Activated T-helper 17 cell treated with anti-CD3 and anti-CD28 coated beads, Interleukin-2, amount 50 U/mL, for 72 hours (primary cell): Measurements from ENCODE around the gene MAIP1. TPM values are rescaled to one million over a fixed set of nuclear protein-coding genes. Genes with fewer than 3 reads are reported as not detected.
A peak's percentile ranks its signal among the peaks of the same experiment; 100 is the strongest.

ENCODE experiments used
- ATAC-seq: fragments of 150-1000 bp; cut with Tn5 transposase; replicated peaks from 2 replicates; pipeline ENCODE4 v1.10.0; 2021; ENCODE audit warnings: mild to moderate bottlenecking, moderate library complexity
- H3K27ac Mint-ChIP-seq: one replicate; pipeline ENCODE4 v1.8.0; 2022; ENCODE audit warnings: mixed read lengths
- H3K27me3 Mint-ChIP-seq: one replicate; pipeline ENCODE4 v1.8.0; 2022; ENCODE audit warnings: mixed read lengths
- H3K36me3 Mint-ChIP-seq: one replicate; pipeline ENCODE4 v1.8.0; 2022; ENCODE audit warnings: low read depth, mild to moderate bottlenecking, mixed read lengths
- H3K4me1 Mint-ChIP-seq: one replicate; pipeline ENCODE4 v1.8.0; 2022; ENCODE audit warnings: mixed read lengths
- H3K4me3 Mint-ChIP-seq: one replicate; pipeline ENCODE4 v1.8.0; 2022; ENCODE audit warnings: mild to moderate bottlenecking, mixed read lengths
- H3K9me3 Mint-ChIP-seq: one replicate; pipeline ENCODE4 v1.8.0; 2022; ENCODE audit warnings: mixed read lengths
- total RNA-seq, 2 donors: library from RNA; stranded (reverse); gene quantifications; one replicate each; pipeline ENCODE4 v1.2.3, GENCODE V29; 2022

The MAIP1 gene
- total RNA-seq, 2 donors from 2014 or later, result 22.8 to 35.3 TPM

DNA sequence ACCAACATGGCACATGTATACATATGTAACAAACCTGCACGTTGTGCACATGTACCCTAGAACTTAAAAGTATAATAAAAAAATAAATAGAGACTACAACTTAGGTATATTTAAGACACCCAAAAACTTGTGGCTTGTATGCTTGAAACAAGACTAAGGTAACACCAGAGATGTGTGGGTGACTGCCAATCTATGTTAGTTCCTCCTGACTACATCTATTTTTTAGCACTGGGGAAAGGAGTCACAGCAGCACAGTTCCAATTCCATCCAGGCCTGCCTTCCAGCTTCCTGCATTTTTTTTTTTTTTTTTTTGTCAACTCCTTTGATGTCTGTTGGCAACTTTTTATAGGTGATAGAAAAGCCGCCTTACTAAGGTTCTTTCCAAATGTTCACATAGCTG, 26.1 kb upstream of the MAIP1 start:
- Mint-ChIP-seq H3K4me3 (no peak overlapping the region), H3K36me3 (peaks cover 86% of the 10 kb centered on the region), H3K9me3 (no peaks in the 10 kb centered on the region), H3K27ac (no peak overlapping the region), H3K27me3 (no peaks in the 10 kb centered on the region), H3K4me1 (no peaks in the 10 kb centered on the region)
- no peak for ATAC-seq

- Mint-ChIP-seq H3K9me3 (no peaks in the 10 kb centered on the region), H3K4me1 (no peaks in the 10 kb centered on the region), H3K36me3 (peaks cover 77% of the 10 kb centered on the region), H3K27me3 (no peaks in the 10 kb centered on the region), H3K4me3 (no peak overlapping the region), H3K27ac (peak overlapping the region; percentile 35)
- no peak for ATAC-seq
These were observed 23.0 kb upstream of the MAIP1 start for GRCh38 chr2:199932312-199932855.

DNA sequence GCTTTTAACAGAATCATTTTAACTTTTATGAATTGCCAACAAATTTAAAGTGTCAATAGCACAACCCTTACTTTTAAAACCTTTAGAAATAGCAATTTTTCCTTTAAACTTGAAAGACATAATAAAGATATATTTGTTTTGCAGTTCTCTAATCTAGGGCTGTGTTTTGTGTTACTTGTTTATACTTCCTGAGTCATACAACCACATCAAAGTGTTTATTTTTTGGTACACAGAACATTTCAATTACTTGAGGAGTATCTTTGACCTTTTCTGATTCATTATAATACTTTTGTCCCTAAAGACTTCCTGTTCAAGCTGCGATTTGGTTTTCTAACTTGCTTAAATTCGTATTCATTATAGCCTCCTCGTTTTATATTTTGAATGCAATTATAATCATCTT, 21.9 kb upstream of the MAIP1 start:
- H3K36me3 Mint-ChIP-seq, result peaks cover 77% of the 10 kb centered on the region
- H3K9me3 Mint-ChIP-seq, result no peaks in the 10 kb centered on the region
- H3K4me3 Mint-ChIP-seq, result no peak overlapping the region
- ATAC-seq, result no peak
- H3K4me1 Mint-ChIP-seq, result no peaks in the 10 kb centered on the region
- H3K27ac Mint-ChIP-seq, result no peak overlapping the region
- H3K27me3 Mint-ChIP-seq, result no peaks in the 10 kb centered on the region

- Mint-ChIP-seq H3K4me3 (no peak overlapping the region), H3K36me3 (peaks cover 74% of the 10 kb centered on the region), H3K27ac (no peak overlapping the region), H3K27me3 (no peaks in the 10 kb centered on the region), H3K4me1 (peaks cover 5% of the 10 kb centered on the region), H3K9me3 (no peaks in the 10 kb centered on the region)
- no peak for ATAC-seq
These were observed 18.8 kb upstream of the MAIP1 start for GRCh38 chr2:199936554-199936953.

DNA sequence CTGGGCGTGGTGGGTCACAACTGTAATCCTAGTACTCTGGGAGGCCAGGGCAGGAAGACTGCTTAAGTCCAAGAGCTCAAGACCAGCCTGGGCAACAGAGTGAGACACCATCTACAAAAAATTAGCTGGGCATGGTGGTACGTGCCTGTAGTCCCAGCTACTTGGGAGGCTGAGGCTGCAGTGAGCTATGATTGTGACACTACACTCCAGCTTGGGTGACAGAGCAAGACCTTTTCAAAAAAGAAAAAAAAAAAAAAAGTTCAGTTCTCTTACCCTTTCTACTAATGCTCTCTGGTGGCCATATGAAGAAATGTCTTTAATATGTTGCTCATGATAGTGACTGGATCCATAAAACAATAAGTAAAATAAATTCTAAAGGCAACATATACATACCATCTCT, 15.0 kb upstream of the MAIP1 start:
- H3K36me3 Mint-ChIP-seq, result peaks cover 87% of the 10 kb centered on the region
- no peak overlapping the region for H3K4me3 Mint-ChIP-seq
- peak; percentile 28 for ATAC-seq
- H3K4me1 Mint-ChIP-seq, result peaks cover 14% of the 10 kb centered on the region
- H3K9me3 Mint-ChIP-seq, result no peaks in the 10 kb centered on the region
- H3K27me3 Mint-ChIP-seq, result no peaks in the 10 kb centered on the region
- H3K27ac Mint-ChIP-seq, result no peak overlapping the region

GRCh38 chr2:199943373-199943772, 12.0 kb upstream of the MAIP1 start:
- Mint-ChIP-seq H3K4me1 (peaks cover 19% of the 10 kb centered on the region), H3K27ac (peak overlapping the region; percentile 62), H3K27me3 (no peaks in the 10 kb centered on the region), H3K4me3 (no peak overlapping the region), H3K36me3 (peaks cover 93% of the 10 kb centered on the region), H3K9me3 (no peaks in the 10 kb centered on the region)
- ATAC-seq, result no peak

DNA sequence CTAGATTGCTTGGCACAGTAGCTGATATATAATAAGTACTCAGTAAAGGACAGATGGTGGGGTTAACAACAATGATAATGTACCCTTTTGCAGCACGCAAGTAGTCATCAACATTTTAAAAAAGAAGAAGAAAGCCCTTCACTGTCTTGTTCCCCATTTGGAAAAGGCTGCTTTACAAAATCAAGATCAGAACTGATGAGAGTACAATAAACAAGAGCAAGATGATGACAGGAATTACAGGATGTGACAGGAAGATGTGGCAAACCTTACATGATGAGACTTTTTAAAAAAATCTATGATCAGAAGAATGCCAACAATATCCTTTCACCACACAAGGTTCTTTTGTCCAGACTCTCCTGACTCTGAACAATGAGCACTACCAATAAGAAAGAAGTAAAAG, 9.2 kb upstream of the MAIP1 start:
- Mint-ChIP-seq H3K4me1 (peaks cover 14% of the 10 kb centered on the region), H3K9me3 (no peaks in the 10 kb centered on the region), H3K36me3 (peaks cover 91% of the 10 kb centered on the region), H3K27me3 (no peaks in the 10 kb centered on the region), H3K4me3 (no peak overlapping the region), H3K27ac (peak overlapping the region; percentile 59)
- ATAC-seq, result no peak

DNA sequence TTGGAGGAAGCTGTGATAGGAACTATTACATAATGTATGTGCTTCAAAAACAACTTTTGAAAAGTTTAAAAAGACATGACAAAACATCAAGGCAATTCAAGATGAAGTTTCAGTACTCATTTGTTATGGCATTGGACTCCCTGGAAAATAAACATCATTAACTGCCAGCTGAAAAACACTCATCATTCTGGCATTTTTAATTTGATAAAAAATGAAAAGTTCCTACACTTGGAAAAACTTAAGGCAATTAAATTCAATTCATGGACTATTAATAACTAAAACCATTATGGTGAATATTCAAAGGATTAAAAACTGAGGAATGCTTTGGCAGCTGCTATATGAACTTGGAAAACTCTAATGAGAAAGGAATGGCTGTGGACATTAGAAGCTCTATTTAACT, 8.5 kb upstream of the MAIP1 start:
- H3K4me3 Mint-ChIP-seq, result no peak overlapping the region
- H3K36me3 Mint-ChIP-seq, result peaks cover 89% of the 10 kb centered on the region
- no peaks in the 10 kb centered on the region for H3K9me3 Mint-ChIP-seq
- no peaks in the 10 kb centered on the region for H3K27me3 Mint-ChIP-seq
- ATAC-seq, result no peak
- H3K27ac Mint-ChIP-seq, result peak overlapping the region; percentile 59
- H3K4me1 Mint-ChIP-seq, result peaks cover 14% of the 10 kb centered on the region

DNA sequence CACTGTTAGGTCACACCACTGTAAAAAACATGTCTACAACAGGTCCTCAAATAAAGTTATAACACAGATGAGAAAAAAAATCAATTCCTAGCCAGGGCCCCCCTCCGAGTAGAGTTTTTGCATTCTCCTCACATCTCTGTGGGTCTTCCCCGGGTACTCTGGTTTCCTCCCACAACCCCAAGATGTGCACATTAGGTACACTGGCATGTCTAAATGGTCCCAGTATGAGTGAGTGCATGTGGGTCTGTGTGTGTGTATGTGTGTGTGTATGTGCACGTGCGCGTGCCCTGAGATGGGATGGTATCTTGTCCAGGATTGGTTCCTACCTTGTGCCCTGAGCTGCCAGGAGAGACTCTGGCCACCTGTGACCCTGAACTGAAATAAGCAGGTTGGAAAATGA, 5.0 kb upstream of the MAIP1 start:
- H3K4me3 Mint-ChIP-seq, result peak overlapping the region; percentile 2
- H3K27ac Mint-ChIP-seq, result no peak overlapping the region
- H3K4me1 Mint-ChIP-seq, result peaks cover 11% of the 10 kb centered on the region
- no peaks in the 10 kb centered on the region for H3K27me3 Mint-ChIP-seq
- H3K36me3 Mint-ChIP-seq, result peaks cover 82% of the 10 kb centered on the region
- no peak for ATAC-seq
- H3K9me3 Mint-ChIP-seq, result no peaks in the 10 kb centered on the region

DNA sequence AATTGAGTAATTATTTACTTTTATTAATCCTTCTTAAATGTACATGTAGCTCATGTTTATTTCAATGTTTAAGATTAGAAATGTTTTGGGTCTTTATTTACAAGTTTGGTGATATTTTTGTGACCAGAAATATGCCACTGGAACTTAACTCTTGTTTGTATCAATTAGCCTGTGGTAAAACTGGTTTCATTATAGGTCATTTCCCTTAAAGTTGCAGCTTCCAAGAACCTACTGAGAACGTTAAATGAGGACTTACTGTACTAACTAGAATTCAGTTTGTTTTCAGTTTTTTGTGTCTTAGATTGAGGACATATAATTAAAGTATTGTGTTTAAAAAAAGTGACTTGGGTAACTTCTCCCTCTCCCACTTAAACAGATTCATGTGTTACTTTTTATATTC, 4.4 kb upstream of the MAIP1 start:
- Mint-ChIP-seq H3K9me3 (no peaks in the 10 kb centered on the region), H3K4me1 (peaks cover 8% of the 10 kb centered on the region), H3K4me3 (peak overlapping the region; percentile 99), H3K36me3 (peaks cover 76% of the 10 kb centered on the region), H3K27ac (peak overlapping the region; percentile 50), H3K27me3 (no peaks in the 10 kb centered on the region)
- no peak for ATAC-seq

DNA sequence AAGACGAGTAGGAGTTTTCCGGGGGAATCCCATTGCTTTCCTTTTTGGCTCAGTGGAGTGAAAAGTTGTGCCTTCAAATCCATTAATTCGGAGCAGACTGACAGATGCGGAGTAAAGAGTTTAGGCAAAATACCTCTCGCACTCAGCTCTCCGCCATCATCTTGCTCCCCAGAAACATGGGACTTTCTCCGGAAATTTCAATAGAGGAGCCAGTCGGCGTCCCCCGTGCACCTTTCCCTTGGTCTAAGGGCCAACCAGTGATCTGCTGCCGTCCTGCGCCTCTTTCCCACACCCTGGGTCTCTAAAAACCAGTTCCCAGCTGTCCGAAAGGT, 409 bp upstream of the MAIP1 start:
- peak; percentile 62 for ATAC-seq
- peak overlapping the region; percentile 99 for H3K4me3 Mint-ChIP-seq
- H3K9me3 Mint-ChIP-seq, result no peaks in the 10 kb centered on the region
- peaks cover 61% of the 10 kb centered on the region for H3K36me3 Mint-ChIP-seq
- peak overlapping the region; percentile 97 for H3K27ac Mint-ChIP-seq
- no peaks in the 10 kb centered on the region for H3K27me3 Mint-ChIP-seq
- H3K4me1 Mint-ChIP-seq, result peaks cover 23% of the 10 kb centered on the region

DNA sequence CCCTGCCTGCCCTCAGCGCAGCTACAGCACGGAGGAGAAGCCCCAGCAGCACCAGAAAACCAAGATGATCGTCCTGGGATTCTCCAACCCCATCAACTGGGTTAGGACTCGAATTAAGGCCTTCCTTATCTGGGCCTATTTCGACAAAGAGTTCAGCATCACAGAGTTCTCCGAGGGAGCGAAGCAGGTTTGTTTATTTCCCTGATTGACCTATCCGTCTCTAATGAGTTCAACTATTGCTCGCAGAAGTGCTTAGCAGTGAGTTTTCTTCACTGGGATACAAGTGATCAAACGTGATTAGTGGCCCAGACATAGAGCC, 639 bp downstream of the MAIP1 start:
- no peaks in the 10 kb centered on the region for H3K27me3 Mint-ChIP-seq
- peaks cover 23% of the 10 kb centered on the region for H3K4me1 Mint-ChIP-seq
- H3K9me3 Mint-ChIP-seq, result no peaks in the 10 kb centered on the region
- no peak for ATAC-seq
- H3K27ac Mint-ChIP-seq, result peak overlapping the region; percentile 97
- H3K36me3 Mint-ChIP-seq, result peaks cover 64% of the 10 kb centered on the region
- H3K4me3 Mint-ChIP-seq, result peak overlapping the region; percentile 99

GRCh38 chr2:199958014-199958413, 2.6 kb downstream of the MAIP1 start:
- ATAC-seq, result no peak
- H3K27me3 Mint-ChIP-seq, result no peaks in the 10 kb centered on the region
- H3K9me3 Mint-ChIP-seq, result no peaks in the 10 kb centered on the region
- H3K4me3 Mint-ChIP-seq, result peak overlapping the region; percentile 99
- H3K36me3 Mint-ChIP-seq, result peaks cover 68% of the 10 kb centered on the region
- no peak overlapping the region for H3K27ac Mint-ChIP-seq
- peaks cover 35% of the 10 kb centered on the region for H3K4me1 Mint-ChIP-seq

- Mint-ChIP-seq H3K27me3 (no peaks in the 10 kb centered on the region), H3K4me1 (peaks cover 25% of the 10 kb centered on the region), H3K4me3 (peak overlapping the region; percentile 60), H3K36me3 (peaks cover 90% of the 10 kb centered on the region), H3K9me3 (no peaks in the 10 kb centered on the region), H3K27ac (peak overlapping the region; percentile 77)
- peak; percentile 97 for ATAC-seq
These were observed 6.8 kb downstream of the MAIP1 start for GRCh38 chr2:199962203-199962602.

DNA sequence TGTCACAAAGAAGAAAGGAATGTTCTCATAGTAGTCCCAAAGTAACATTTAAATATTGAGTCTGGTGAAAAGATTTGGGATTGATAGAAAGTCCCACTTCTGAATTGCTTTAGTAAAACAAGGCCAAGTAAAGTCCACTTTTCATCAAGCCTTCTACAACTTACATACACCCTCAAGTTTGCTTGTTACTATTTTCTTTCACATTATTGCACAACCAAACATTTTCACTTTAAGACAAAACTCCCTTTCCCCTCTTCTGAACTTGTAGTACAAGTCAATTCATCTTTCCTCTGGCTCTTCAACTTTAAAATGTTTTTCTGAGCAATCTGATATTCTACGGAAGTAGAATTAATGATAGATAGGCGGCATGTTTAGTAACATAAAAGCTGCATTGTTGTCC, 11.0 kb downstream of the MAIP1 start:
- Mint-ChIP-seq H3K4me3 (no peak overlapping the region), H3K36me3 (peaks cover 84% of the 10 kb centered on the region), H3K27ac (no peak overlapping the region), H3K4me1 (peaks cover 12% of the 10 kb centered on the region), H3K9me3 (no peaks in the 10 kb centered on the region), H3K27me3 (no peaks in the 10 kb centered on the region)
- ATAC-seq, result no peak

GRCh38 chr2:199966976-199967375, 11.6 kb downstream of the MAIP1 start:
- no peak for ATAC-seq
- Mint-ChIP-seq H3K4me3 (no peak overlapping the region), H3K4me1 (peaks cover 7% of the 10 kb centered on the region), H3K27me3 (no peaks in the 10 kb centered on the region), H3K36me3 (peaks cover 78% of the 10 kb centered on the region), H3K27ac (no peak overlapping the region), H3K9me3 (no peaks in the 10 kb centered on the region)
